SK-N-SH (cell line): ENCODE data around the gene CAMK2B.

Experiments used
- EZH2phosphoT487 ChIP-seq: fragments of 200-600 bp; sonication (generic); IDR thresholded peaks from 2 replicates; pipeline ENCODE4 v1.6.1; 2017; ENCODE audit warnings: low read depth, mixed run types, mild to moderate bottlenecking, antibody characterized with exemption, moderate library complexity, borderline replicate concordance
- NFIC ChIP-seq: IDR thresholded peaks from 2 replicates; pipeline ENCODE4 v1.4.0; 2012; ENCODE audit warnings: borderline replicate concordance
- POLR2AphosphoS5 ChIP-seq: IDR thresholded peaks from 2 replicates; pipeline ENCODE4 v1.6.1; 2012; ENCODE audit warnings: low read depth, low read length
- RAD21 ChIP-seq: IDR thresholded peaks from 2 replicates; pipeline ENCODE4 v1.6.1; 2012; ENCODE audit warnings: mild to moderate bottlenecking, low read length
- RCOR1 ChIP-seq: fragments of 150-350 bp; IDR thresholded peaks from 2 replicates; pipeline ENCODE4 v1.6.1; 2017; ENCODE audit warnings: antibody characterized with exemption, low read length
- RFX5 ChIP-seq: IDR thresholded peaks from 2 replicates; pipeline ENCODE4 v1.6.1; 2012; ENCODE audit warnings: mild to moderate bottlenecking, improper control_type of control experiment, low read length
- TF ChIP-seq, protein P1 (sequence below): fragments of 200-600 bp; sonication (generic); IDR thresholded peaks from 2 replicates; pipeline ENCODE4 v1.6.1; 2017; ENCODE audit warnings: antibody characterized with exemption, mild to moderate bottlenecking, moderate library complexity

DNA sequence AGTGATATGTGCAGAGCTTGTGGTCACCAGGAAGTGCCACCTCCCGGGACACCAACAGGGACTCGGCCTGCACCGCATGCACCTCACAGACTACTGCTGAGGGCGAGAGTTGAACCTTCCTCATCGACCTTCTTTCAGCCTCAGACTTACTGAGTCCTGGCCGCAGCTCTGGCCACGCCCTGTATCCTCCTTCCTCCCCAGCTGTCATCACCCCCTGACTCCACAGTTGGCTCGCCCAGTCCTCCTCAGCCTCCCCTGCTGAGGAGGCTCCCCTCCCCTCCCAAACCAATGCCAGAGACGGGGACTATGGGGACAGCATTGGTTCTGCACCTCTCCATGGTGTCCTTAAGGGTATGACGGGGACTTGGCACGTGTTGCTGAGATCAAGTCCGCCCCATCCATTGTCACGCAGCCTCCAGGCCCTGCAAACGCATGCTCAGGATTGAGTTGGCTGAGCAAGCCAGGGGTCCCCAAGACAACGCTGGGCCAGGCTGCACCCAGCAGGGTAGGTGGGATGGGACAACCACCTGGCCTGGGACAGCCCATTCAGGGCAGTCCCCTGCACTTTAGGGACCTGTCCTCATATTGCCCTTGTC is 75.7 kb downstream of the CAMK2B start:
- TF ChIP-seq, protein P1, sequence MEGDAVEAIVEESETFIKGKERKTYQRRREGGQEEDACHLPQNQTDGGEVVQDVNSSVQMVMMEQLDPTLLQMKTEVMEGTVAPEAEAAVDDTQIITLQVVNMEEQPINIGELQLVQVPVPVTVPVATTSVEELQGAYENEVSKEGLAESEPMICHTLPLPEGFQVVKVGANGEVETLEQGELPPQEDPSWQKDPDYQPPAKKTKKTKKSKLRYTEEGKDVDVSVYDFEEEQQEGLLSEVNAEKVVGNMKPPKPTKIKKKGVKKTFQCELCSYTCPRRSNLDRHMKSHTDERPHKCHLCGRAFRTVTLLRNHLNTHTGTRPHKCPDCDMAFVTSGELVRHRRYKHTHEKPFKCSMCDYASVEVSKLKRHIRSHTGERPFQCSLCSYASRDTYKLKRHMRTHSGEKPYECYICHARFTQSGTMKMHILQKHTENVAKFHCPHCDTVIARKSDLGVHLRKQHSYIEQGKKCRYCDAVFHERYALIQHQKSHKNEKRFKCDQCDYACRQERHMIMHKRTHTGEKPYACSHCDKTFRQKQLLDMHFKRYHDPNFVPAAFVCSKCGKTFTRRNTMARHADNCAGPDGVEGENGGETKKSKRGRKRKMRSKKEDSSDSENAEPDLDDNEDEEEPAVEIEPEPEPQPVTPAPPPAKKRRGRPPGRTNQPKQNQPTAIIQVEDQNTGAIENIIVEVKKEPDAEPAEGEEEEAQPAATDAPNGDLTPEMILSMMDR: no peak
- TF ChIP-seq RCOR1 (no peak), POLR2AphosphoS5 (no peak), RAD21 (no peak), NFIC (no peak), EZH2phosphoT487 (no peak), RFX5 (no peak)
